Measurements from ENCODE around the gene ZNF524.

DNA sequence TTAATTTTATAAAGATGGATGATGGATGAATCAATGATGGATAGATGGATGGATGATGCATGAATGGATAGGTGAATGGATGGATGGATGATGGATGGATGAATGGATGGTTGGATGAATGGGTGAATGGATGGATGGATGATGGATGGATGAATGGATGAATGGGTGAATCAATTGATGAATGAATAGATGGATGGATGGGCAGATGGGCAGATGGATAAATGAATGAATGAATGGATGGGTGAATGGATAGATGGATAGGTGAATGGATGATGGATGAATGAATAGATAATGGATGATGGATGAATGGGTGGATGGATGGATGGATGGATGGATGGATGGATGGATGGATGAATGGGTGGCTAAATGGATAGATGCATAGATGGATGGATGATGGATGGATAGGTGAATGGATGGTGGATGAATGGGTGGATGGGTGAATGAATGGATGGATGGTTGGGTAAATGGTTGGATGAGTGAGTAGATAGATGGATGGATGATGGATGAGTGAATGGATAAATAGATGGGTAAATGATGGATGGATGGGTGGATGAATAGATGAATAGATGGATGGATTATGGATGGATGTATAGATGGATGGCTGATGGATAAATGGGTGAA, 32.3 kb upstream of the ZNF524 start:
- TF ChIP-seq, protein P1, sequence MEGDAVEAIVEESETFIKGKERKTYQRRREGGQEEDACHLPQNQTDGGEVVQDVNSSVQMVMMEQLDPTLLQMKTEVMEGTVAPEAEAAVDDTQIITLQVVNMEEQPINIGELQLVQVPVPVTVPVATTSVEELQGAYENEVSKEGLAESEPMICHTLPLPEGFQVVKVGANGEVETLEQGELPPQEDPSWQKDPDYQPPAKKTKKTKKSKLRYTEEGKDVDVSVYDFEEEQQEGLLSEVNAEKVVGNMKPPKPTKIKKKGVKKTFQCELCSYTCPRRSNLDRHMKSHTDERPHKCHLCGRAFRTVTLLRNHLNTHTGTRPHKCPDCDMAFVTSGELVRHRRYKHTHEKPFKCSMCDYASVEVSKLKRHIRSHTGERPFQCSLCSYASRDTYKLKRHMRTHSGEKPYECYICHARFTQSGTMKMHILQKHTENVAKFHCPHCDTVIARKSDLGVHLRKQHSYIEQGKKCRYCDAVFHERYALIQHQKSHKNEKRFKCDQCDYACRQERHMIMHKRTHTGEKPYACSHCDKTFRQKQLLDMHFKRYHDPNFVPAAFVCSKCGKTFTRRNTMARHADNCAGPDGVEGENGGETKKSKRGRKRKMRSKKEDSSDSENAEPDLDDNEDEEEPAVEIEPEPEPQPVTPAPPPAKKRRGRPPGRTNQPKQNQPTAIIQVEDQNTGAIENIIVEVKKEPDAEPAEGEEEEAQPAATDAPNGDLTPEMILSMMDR (IDR thresholded peaks at IDR 0.05), result no peak
- no peak for TF ChIP-seq POLR2A (IDR thresholded peaks at IDR 0.05)
